GM12875 (cell line): ENCODE measurements around the gene FMNL3.

Experiments
- H3K4me3 ChIP-seq: one replicate; pipeline ENCODE4 v1.5.1; 2011; ENCODE audit warnings: low read depth, low read length, control low read depth
- TF ChIP-seq, protein P1 (sequence below): IDR thresholded peaks from 2 replicates; pipeline ENCODE4 v1.5.1; 2011; ENCODE audit warnings: low read depth, mild to moderate bottlenecking, control low read depth, inconsistent platforms, low read length, moderate library complexity, borderline replicate concordance; ENCODE audit not compliant: insufficient read depth

FMNL3 gene

DNA sequence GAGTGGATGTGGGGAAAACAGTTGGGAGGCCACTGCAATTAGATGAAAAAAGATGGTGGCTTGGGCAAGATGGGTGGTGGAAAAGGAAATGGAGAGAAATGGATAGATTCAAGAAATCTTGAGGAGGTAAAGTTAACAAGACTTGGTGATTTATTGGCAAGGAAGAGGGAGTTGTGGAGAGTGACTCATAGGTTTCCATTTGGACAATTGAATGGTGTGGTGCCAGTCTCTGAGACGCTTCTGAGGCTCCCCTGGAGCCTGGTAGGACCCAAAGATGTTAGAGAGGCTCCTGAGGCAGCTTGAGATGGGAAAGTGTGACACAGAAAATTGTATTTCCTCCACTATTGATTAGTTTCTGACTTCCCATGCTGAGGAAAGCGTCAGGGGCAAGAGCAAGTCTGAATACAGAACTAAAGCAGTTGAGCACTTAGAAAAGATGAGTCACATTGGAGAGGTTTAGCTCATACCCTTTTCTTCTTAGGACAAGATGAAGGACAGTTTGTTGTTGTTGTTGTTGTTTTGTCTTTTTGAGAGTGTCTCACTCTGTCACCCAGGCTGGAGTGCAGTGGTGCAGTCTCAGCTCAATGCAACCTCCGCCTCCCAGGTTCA is 79.3 kb downstream of the FMNL3 start:
- no peak overlapping the region for H3K4me3 ChIP-seq

DNA sequence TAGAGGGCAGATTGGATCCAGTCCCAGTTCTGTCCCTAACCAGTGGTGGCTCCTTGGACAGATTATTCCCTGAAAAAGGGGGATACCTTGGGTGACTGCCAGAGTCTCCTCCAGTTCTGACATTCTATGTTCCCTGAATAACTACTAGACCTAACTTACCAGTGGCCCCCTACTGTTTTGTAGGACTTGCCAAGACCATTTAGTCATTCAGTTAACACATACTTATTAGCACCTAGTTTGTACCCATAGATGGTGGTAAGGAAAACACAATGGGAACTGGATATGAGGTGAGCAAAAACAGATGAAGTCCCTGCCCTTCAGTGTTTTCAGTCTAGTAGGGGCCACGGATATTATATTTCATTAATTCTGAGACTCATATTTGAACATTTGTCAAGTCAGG is 80.4 kb downstream of the FMNL3 start:
- H3K4me3 ChIP-seq: no peak overlapping the region
- TF ChIP-seq, protein P1, sequence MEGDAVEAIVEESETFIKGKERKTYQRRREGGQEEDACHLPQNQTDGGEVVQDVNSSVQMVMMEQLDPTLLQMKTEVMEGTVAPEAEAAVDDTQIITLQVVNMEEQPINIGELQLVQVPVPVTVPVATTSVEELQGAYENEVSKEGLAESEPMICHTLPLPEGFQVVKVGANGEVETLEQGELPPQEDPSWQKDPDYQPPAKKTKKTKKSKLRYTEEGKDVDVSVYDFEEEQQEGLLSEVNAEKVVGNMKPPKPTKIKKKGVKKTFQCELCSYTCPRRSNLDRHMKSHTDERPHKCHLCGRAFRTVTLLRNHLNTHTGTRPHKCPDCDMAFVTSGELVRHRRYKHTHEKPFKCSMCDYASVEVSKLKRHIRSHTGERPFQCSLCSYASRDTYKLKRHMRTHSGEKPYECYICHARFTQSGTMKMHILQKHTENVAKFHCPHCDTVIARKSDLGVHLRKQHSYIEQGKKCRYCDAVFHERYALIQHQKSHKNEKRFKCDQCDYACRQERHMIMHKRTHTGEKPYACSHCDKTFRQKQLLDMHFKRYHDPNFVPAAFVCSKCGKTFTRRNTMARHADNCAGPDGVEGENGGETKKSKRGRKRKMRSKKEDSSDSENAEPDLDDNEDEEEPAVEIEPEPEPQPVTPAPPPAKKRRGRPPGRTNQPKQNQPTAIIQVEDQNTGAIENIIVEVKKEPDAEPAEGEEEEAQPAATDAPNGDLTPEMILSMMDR: no peak

More for the DNA sequence above, 79.3 kb downstream of the FMNL3 start:
- TF ChIP-seq, protein P1: no peak

DNA sequence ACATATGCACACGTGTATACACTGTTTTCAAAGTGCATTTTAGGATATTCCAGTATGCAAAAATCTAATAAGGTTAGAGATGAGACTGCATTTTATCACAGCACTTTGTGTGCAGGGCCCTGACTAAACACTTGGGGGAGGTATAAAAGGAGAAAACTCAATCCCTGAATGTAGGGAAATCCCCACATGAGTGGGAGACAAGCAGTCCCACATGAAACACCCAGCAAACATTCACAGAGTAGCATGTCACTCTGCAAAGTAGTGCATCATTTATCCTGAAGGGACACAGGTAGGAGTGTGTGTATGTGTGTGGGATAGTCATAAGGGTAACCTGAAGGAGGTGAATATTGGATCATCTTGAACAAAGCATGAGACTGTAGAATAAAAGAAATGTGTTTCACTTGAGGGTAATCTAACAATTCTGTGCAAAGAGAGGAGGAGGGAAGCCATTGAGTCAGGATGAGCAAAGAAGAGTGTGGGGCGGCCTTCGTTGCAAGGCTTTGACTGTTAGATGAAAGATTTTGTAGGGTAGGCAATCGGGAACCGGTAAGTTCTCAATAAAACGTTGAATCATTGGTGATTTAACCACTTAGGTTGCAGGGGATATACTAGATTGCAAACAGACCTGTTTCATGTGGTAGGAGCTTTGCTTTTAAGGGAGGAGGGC is 80.9 kb downstream of the FMNL3 start:
- TF ChIP-seq, protein P1: no peak
- H3K4me3 ChIP-seq: no peak overlapping the region

DNA sequence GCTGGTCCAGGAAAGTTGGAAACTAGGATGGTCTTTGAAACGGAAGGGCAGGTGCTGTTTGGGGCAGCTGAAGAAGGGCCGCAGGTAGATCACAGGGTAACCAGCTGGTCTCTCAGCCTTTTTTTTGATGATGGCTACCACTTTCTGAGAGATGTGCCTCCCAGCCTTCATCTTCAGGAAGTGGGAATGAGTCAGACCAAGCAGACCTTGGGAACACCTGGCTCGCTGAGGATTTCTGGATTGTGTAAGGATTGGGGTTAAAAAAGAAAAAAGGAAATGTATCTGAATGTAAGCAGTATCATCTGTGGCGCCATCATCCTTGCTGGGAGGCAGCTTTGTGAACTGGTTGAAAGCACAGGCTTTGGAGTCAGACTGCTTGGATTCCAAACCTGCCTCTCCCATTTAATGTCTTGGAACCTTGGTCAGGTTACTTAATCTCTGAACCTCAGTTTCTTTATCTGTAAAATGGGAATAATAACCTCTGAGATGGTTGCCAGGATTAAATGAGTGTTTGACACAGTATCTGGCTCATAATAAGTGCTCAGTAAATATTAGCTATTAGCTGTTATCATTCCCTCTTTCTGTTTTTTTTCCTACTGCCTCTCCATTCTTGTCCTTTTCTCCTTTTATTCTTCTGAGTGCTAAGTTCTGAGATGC is 82.2 kb downstream of the FMNL3 start:
- no peak overlapping the region for H3K4me3 ChIP-seq
- TF ChIP-seq, protein P1: no peak

DNA sequence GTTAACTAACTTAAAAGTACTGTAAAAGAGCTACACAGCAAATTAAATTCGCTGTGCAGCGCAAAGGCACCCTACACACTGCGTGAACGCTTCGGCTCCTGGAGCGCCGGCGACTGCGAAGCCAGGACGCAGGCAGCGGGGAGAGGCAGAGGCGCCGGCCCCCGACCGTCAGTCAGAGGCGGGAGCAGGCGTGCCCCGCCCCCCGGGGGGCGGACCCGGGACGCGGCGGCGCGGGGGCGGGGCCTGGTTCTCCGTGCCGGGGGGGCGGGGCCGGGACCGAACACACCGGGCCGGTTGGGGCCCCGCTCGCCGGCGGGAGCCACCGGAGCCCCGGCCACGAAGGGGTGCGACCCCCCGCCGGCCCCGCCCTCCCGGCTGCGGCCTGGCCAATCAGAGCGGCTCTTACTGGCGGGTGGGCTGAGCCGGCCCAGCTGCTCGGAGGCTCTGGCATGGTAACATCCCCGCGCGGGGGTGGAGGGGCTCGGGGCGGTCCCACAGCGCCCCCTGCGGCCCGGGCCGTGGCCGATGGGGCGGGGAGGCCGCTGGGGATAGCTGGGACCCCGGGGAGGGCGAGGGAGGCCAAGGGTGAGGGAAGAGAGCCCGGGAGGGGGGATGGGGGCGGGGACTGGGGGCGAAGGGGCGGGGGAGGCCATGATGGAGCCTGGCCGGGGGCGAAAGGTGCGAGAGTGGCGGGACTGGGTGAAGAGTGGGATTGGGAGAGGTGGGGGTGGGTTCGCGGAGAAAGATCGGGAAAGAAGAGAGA is 83.9 kb downstream of the FMNL3 start, which contains the start of gene PRPF40B:
Gene PRPF40B (plus strand): TSS at position 420 of the 763 bp plus-strand sequence. CDS start 30 bp downstream, at position 450.
- TF ChIP-seq, protein P1: peak; percentile 72
- H3K4me3 ChIP-seq: peak within 1 kb of the TSS; percentile 53

DNA sequence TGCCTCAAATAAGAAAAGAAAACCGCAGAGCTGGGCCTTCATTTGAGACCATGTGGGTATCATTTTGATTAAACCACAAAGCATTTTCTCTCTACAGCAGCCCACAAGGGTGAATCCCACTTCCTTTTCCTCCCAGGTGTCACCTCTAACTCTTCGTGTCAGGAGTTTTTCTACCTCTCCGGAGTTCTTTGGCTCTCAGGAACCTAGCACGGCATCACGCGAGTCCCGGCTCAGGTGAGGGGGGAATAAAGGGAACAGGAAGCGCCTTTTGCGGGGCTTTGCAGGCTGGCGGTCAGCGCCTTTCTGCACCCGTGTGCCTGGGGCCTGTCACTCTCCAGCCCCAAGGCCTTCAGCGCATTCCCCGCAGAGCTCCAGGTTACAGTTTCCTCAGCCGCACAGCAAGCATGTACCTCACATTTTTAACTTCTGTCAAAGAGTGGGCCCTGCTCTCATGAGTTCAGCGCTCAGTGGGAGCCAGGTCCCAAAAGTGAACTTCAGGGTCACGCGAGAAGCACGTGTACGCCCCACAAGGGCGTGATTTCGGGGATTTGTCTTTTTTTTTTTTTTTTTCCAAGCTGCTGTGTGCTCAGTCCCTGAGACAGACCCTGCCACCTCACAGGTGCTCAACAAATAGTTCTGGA is 84.6 kb downstream of the FMNL3 start:
- H3K4me3 ChIP-seq: peak overlapping the region; percentile 53
- TF ChIP-seq, protein P1: no peak
